ES-I3 (cell line): ENCODE measurements around the gene SHANK1.

Experiments used
- H3K36me3 ChIP-seq: 2 replicates; pipeline ENCODE4 v1.6.1; 2013; ENCODE audit warnings: mild to moderate bottlenecking, low read length, control low read depth, moderate library complexity; ENCODE audit not compliant: insufficient read depth
- H3K4me1 ChIP-seq: 2 replicates; pipeline ENCODE4 v1.6.1; 2013; ENCODE audit warnings: mild to moderate bottlenecking, control low read depth, low read length; ENCODE audit not compliant: insufficient read depth
- H3K9ac ChIP-seq: 2 replicates; pipeline ENCODE4 v1.6.1; 2013; ENCODE audit warnings: low read depth, mild to moderate bottlenecking, low read length, moderate library complexity
- H3K9me3 ChIP-seq: 2 replicates; pipeline ENCODE4 v1.6.1; 2013; ENCODE audit warnings: mild to moderate bottlenecking, low read length, moderate library complexity; ENCODE audit not compliant: control insufficient read depth, insufficient read depth

Gene SHANK1

DNA sequence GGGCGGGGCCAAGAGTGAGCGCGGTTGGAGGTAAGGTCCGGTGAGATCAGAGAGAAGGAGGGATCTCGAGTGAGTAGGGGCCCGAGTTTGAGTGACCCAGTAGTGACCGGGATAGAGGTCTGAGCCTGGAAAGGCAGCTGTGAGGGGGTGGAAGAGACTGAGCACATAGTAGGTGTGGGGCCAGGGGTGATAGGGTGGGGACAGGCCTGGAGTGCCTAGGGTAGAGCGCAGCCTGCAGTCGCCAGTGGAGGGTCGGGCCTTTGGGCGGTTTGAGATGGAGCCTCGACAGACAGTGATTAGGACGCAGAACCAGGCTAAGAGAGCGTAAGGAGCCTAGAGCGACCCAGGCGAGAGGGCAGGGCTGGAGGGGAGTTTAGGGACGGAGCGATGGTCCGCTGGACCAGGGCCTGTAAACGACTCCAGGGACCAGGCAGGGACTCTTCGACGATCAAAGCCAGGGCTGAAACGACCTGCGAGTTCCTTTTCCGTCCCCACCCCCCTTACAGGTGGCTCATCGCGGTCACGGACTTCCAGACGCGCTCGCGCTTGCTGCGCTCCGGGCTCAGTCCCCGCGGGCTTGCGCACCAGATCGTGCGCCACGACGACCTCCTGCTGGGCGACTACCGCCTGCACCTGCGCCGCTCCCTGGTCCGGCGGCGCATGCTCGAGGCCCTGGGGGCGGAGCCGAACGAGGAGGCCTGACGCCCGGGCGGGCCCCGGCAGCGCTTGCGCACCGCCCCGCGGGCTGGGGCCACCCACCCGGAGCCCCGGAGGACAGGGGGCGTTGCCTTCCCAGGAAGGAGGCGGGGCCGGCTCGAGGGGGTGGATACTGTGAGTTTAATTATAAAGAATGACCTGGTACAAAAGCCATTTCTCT, 60.9 kb downstream of the SHANK1 start:
- Histone ChIP-seq H3K36me3 (no peaks in the 10 kb centered on the region), H3K9ac (peak overlapping the region; percentile 74), H3K4me1 (peaks cover 4% of the 10 kb centered on the region), H3K9me3 (no peaks in the 10 kb centered on the region)

DNA sequence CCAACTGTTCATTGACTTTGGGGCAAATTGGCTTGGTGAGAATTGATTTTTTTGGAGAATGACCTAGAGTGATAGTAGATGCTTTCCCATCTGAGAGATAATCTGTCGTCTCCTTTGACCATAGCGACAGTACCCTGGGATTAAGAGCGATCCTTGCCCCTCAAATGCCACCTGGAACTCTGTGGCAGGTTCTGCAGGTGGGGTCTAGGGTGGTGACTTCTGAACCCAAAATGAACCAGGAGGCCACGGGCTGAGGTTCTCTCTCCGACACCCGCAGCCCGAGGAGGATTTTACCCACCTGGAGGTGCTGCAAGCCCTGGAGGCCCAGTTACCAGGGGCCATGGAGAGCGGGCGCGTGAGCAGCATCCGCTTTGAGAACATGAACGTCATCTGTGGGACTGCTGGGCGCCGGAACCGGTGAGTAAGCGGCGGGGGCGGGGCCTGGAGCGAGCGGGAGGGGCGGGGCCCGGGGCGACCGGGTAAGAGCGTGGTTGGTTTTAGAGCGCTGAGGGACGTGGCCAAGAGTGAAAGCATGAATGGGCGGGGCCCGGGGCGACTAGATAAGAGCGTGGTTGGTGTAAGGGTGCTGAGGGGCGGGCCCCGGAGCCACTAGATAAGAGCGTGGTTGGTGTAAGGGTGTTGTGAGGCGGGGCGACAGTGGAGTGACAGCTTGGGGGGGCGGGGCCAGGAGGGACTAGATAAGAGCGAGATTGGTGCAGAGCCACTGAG, 61.7 kb downstream of the SHANK1 start:
- H3K36me3 ChIP-seq = no peaks in the 10 kb centered on the region
- no peaks in the 10 kb centered on the region for H3K9me3 ChIP-seq
- peak overlapping the region; percentile 83 for H3K9ac ChIP-seq
- H3K4me1 ChIP-seq = peaks cover 4% of the 10 kb centered on the region

DNA sequence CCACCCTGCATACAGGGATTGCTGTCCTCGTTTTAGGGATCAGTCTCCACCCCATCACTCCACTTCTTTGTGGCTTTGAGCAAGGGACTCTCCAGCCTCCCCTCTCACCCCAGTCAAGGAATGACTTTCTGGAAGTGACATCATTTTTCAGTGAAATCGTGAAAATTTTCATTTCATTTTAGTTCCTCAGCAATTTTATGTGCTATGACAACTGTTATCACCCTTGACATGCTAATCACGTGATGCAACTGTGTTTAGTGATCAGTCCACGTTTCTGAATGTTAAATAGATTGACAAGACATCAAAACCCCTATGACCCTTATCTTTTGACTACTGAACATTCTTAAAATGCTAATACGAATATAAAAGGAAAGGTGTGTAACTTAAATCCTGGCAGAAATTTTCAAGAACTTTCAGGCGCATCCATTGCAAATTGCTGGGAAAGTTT, 62.4 kb downstream of the SHANK1 start:
- Histone ChIP-seq H3K36me3 (no peaks in the 10 kb centered on the region), H3K9ac (peak overlapping the region; percentile 83), H3K9me3 (no peaks in the 10 kb centered on the region), H3K4me1 (peaks cover 4% of the 10 kb centered on the region)

DNA sequence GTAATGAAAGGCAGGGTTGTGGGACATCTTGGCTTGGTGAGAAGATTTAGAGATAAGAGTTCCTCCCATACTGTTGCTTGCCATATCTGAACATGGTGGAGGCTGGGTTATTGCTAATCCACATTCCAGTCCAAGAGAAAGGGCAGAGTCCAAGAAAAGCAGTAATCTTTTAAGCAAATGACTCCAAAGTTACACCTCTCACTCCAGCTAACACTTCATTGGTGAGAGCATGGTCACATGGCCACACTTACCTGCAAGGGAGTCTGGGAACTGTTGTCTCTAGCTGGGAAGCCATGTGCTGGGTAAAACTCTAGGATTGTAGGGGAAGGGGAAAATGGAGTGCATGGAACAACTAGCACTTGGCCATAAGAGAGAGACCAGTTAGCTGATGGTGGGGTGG, 64.7 kb downstream of the SHANK1 start:
- no peaks in the 10 kb centered on the region for H3K9me3 ChIP-seq
- H3K9ac ChIP-seq = no peak overlapping the region
- H3K4me1 ChIP-seq = peaks cover 4% of the 10 kb centered on the region
- no peaks in the 10 kb centered on the region for H3K36me3 ChIP-seq

DNA sequence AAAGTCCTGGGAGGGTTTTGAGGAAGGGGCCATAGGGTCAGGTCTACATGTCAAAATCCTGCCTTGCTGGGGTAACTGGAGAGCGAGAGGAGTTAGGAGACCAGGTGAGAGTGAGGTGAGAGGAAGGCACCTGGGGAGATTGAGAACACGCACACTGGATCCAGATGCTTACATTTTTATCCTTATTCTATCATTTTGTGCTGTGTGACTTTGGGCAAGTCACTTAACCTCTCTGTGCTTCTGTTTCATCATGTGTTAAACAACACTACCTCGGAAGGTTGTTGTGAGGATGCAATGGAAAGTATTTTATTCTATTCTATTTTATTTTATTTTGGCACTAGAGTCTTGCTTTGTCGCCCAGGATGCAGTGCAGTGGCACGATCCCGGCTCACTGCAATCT, 66.9 kb downstream of the SHANK1 start:
- Histone ChIP-seq H3K4me1 (peaks cover 4% of the 10 kb centered on the region), H3K9me3 (no peaks in the 10 kb centered on the region), H3K36me3 (no peaks in the 10 kb centered on the region), H3K9ac (no peak overlapping the region)

DNA sequence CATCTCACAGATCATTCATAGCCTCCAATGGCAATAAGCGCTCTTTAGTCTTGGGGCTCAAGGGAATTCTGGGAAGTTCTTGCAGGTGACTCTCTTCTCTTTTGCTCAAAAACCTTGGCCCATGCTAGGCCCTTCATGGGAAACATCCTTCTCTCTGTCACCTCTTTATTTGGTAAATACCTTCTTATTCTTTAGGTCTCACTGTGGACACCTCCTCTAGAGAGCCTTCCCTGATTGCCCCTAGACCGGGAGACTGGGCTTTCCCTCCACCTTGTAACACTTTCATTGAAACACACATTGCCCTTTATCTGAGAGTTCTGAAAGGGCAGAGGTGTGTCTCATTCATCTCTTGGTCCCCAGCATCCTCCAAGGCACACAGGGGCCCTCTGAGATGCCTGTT, 68.4 kb downstream of the SHANK1 start:
- H3K9me3 ChIP-seq = no peaks in the 10 kb centered on the region
- no peaks in the 10 kb centered on the region; the same call in 1 of the 2 replicates for H3K4me1 ChIP-seq
- H3K9ac ChIP-seq = no peak overlapping the region
- no peaks in the 10 kb centered on the region for H3K36me3 ChIP-seq

DNA sequence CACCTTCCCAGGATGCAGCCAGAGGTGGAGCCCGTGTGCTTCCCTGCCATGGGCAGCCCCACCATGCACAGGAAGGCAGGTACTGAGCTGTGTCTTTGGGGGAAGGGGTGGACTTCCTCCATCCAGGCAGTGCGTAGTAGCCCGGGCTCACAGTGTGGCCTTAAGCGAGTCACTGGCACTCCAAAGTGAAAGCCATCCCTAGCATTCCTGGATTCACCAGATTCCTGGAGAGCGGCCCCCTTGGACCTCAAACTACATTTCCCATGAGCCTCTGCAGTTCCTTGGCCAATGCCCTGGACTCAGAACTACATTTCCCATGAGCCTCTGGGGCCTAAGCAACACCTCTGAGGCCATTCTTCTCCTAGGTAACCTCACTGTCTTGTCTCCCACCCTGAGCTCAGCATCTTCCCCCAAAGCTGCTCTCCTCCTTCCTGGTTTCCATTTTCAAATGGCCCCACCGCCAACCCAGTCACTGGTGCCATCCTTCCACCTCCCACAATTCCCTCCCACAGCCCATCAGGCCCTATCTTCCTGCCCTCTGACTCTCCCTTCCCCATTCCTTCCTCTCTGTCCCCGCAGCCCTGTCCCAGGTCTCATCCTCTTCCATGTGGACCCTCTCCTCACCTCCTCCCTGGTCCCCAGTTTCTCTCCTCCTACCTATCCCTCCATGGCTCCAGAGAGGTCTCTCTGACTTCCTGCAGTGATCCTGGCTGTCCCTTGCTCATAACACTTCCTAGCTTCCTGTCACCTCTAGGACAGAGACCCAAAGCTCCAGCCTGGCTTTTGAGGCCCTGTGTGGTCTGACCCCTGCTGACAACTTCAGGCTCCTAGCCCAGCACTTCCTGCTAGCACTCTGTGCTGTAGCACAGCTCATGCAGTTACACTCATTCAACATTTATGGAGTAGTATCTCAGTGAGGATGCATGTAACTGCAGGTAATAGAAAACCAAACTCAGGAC, 69.9 kb downstream of the SHANK1 start, which contains the start of gene C19orf81:
Gene C19orf81 (plus strand): TSS at position 13 of the 959 bp plus-strand sequence. CDS start 0 bp downstream, at position 13.
- H3K36me3 ChIP-seq = no peaks in the 10 kb centered on the region
- no peaks in the 10 kb centered on the region for H3K9me3 ChIP-seq
- H3K4me1 ChIP-seq = no peaks in the 10 kb centered on the region; the same call in 1 of the 2 replicates
- peak within 1 kb of the TSS; percentile 20; the same call in 1 of the 2 replicates for H3K9ac ChIP-seq

DNA sequence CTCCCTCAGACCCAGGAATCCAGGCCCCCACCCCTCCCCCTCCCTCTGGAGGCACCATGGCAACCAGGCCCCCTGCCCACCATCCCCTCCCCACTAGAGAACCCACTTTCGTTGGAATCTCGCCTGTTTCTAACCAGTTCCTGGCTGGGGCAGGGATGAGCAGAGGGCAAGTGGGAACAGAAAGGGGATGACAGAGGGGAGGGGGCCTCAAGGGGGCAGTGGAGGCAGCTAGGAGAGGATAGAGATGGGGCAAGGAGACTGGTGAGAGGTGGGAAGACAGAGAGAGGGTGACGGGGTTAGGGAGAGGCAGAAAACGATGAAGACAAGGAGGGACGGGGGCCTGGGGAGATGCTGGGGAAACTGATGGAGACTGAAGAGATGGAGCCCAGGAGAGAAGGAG, 70.9 kb downstream of the SHANK1 start:
- no peaks in the 10 kb centered on the region; the same call in 1 of the 2 replicates for H3K4me1 ChIP-seq
- H3K9ac ChIP-seq = no peak overlapping the region
- H3K36me3 ChIP-seq = no peaks in the 10 kb centered on the region
- H3K9me3 ChIP-seq = no peaks in the 10 kb centered on the region

DNA sequence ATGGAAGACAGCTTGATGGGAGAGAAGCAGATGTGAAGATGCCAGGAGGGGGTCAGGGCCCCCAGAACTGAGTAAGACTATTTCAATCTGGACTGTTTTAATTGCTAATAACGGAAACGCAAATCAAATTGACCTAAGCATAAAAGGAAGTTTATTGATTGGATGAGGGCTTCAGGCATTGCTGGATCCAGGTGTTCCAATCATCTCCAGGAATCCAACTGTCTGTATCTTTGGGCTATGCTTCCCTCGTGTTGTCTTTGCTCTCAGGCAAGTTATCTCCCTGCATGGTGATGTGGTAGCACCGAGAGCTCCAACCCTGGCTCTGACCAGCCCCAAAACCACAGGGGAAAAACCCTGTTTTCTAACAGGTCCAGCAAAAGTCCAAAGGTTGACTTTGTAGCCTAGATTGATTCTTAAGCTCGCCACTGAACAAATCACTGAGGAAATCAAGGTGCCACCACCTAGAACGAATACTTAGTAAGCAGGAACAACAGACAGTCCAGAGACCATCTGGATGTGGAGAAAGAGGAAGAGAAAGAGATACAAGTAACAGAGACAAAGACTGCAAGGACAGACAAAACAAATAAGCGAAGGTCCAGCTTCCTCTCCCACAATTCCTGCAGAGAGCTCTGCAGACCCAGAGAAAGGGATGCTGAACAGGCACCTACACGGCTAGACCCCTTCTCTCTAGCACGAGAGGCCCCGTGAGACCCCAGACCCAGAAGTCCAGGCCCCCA, 71.6 kb downstream of the SHANK1 start:
- H3K9me3 ChIP-seq = no peaks in the 10 kb centered on the region
- H3K9ac ChIP-seq = no peak overlapping the region
- no peaks in the 10 kb centered on the region; the same call in 1 of the 2 replicates for H3K4me1 ChIP-seq
- H3K36me3 ChIP-seq = no peaks in the 10 kb centered on the region

DNA sequence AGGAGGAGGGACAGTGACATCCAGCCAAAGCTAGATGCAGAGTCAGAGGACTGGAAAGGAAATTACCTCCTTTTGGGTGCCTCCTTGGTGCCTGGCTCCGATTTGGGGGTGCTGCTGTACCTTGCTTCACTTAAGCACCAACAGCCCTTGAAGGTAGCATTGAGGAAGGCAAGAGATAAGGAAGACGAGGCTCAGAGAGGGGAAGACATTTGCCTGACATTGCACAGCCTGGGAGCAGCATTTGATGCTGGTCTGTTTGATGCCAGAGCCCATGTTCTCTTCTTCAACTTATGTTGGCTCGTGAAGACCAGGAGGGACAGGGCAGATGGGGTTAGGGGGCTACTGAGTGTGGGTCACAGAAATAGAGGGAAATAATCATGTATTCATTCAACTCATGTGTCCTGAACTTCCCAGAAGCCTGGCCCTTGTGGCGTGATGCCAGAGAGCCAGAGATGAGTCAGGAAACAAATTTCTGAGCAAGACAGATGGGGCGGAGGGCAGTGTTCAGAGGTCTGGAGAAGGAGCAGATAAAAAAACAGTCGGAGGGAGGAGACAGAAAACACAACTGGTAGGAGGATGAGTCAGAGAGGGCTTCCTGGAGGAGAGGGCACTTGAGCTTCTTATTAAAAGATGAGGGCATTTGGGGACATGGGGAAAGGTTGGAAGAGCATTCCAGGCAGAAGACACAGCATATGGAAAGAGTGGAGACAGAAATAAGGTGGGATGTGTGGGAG, 73.4 kb downstream of the SHANK1 start:
- Histone ChIP-seq H3K9me3 (no peaks in the 10 kb centered on the region), H3K36me3 (no peaks in the 10 kb centered on the region), H3K4me1 (no peaks in the 10 kb centered on the region; the same call in 1 of the 2 replicates), H3K9ac (no peak overlapping the region)

DNA sequence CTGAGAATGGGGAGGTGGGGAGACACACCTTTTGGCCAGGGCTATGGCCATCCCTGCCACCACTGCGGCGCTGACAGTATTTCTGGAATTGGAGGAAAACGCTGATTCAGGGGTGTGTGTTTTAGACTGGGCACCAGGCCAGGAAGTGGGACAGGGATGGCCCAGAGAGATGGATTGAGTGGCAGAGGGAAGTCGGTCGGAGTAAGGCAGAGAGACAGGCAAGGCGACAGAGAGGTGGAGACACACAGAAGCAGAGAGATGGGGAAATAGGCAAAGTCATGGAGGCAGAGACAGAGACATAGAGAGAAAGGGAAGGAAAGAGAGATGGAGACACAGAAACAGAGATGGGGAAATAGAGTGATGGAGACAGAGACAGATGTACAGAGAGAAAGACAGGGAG, 74.5 kb downstream of the SHANK1 start:
- no peak overlapping the region for H3K9ac ChIP-seq
- no peaks in the 10 kb centered on the region for H3K36me3 ChIP-seq
- H3K9me3 ChIP-seq = no peaks in the 10 kb centered on the region
- H3K4me1 ChIP-seq = no peaks in the 10 kb centered on the region; the same call in 1 of the 2 replicates

DNA sequence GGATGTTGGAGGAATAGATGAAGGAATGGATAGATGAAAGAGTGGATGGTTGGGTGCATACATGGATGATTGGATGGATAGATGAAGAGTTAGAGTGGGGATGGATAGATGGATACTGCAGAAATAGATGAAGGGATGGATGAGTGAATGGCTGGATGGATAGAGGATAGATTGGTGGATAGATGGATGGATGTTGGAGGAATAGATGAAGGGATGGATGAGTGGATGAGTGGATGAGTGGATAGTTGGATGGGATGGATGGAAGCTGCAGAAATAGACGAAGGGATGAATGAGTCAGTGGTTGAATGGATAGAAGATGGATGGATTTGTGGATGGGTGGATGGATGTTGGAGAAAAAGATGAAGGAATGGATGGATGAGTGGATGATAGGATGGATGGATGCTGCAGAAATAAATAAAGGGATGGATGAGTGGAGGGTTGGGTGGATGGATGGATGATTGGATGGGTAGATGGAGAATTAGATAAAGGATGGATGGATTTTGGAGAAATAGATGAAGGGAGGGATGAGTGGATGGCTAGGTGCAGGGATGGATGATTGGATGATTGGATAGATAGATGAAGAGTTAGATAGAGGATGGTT, 75.2 kb downstream of the SHANK1 start:
- Histone ChIP-seq H3K9ac (no peak overlapping the region), H3K9me3 (no peaks in the 10 kb centered on the region), H3K36me3 (no peaks in the 10 kb centered on the region), H3K4me1 (no peaks in the 10 kb centered on the region; the same call in 1 of the 2 replicates)
